ENCODE data around the gene SCAMP2. TPM values are rescaled to one million over a fixed set of nuclear protein-coding genes. Genes with fewer than 3 reads are reported as not detected.

SCAMP2 gene
- total and polyA plus RNA-seq, 10 of the 15 experiments (the other 5 are each of a cell fraction or from before 2014, with no cell fraction given), result 10.9 to 158 (median 99.6) TPM

- ChIA-PET SMC1A (ENCODE audit: uncharacterized antibody, unreplicated experiment) (interaction anchor here (1.7 kb wide), 1 partner anchor 11 kb away, joined by 5 read pairs; no protein-coding TSS in a partner anchor), CTCF (interaction anchor here (0.6 to 6.3 kb wide), 6 partner anchors 9 to 199 kb away, joined by 3 to 53 read pairs (median 6); no protein-coding TSS in a partner anchor), RAD21 (ENCODE audit: unreplicated experiment) (interaction anchor here (1.2 kb wide), 1 partner anchor 65 kb away, joined by 4 read pairs; no protein-coding TSS in a partner anchor), POLR2A (interaction anchor here (0.7 kb wide), 1 partner anchor 398 kb away, joined by 3 read pairs; no protein-coding TSS in a partner anchor)
- no peak overlapping the region for H3K4me2 ChIP-seq (ENCODE audit: control insufficient read depth, insufficient read depth)
- no peaks in the 10 kb centered on the region for H3K4me1 ChIP-seq (ENCODE audit: control insufficient read depth, insufficient read depth, low read length)
- H3K9me3 ChIP-seq (replicated peaks; ENCODE audit: control insufficient read depth, insufficient read depth, low read length), result no peaks in the 10 kb centered on the region
- H3K27ac ChIP-seq (ENCODE audit: control insufficient read depth, insufficient read depth), result no peak overlapping the region
- intact Hi-C loops (cut with micrococcal nuclease; ENCODE audit: unreplicated experiment), result no loop called here
- ATAC-seq, result no peak
- peaks cover 0 to 16% of the 10 kb centered on the region in 2 experiments; a peak in 3 of 4 replicates for H3K27me3 ChIP-seq (replicated peaks in 1 of 2; ENCODE audit: control insufficient read depth in 2 of 2, insufficient read depth in 2 of 2, low read length in 1 of 2)
- in situ Hi-C loops (cut with MboI), result no loop called here
- no peak for TF ChIP-seq ZNF207 (IDR thresholded peaks at IDR 0.05; ENCODE audit: borderline replicate concordance)
- TF ChIP-seq, protein P1, sequence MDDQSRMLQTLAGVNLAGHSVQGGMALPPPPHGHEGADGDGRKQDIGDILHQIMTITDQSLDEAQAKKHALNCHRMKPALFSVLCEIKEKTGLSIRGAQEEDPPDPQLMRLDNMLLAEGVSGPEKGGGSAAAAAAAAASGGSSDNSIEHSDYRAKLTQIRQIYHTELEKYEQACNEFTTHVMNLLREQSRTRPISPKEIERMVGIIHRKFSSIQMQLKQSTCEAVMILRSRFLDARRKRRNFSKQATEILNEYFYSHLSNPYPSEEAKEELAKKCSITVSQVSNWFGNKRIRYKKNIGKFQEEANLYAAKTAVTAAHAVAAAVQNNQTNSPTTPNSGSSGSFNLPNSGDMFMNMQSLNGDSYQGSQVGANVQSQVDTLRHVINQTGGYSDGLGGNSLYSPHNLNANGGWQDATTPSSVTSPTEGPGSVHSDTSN (IDR thresholded peaks at IDR 0.05; ENCODE audit: insufficient replicate concordance, low read depth, low read length), result no peak
- TF ChIP-seq ELK1 (IDR thresholded peaks at IDR 0.05; ENCODE audit: low read depth, low read length), result no peak
- TF ChIP-seq, protein P2, sequence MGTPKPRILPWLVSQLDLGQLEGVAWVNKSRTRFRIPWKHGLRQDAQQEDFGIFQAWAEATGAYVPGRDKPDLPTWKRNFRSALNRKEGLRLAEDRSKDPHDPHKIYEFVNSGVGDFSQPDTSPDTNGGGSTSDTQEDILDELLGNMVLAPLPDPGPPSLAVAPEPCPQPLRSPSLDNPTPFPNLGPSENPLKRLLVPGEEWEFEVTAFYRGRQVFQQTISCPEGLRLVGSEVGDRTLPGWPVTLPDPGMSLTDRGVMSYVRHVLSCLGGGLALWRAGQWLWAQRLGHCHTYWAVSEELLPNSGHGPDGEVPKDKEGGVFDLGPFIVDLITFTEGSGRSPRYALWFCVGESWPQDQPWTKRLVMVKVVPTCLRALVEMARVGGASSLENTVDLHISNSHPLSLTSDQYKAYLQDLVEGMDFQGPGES (IDR thresholded peaks at IDR 0.05), result no peak
- TF ChIP-seq ATF3 (IDR thresholded peaks at IDR 0.05; ENCODE audit: borderline replicate concordance, extremely low read depth, low read depth, low read length), result no peak
- TF ChIP-seq, protein P3, sequence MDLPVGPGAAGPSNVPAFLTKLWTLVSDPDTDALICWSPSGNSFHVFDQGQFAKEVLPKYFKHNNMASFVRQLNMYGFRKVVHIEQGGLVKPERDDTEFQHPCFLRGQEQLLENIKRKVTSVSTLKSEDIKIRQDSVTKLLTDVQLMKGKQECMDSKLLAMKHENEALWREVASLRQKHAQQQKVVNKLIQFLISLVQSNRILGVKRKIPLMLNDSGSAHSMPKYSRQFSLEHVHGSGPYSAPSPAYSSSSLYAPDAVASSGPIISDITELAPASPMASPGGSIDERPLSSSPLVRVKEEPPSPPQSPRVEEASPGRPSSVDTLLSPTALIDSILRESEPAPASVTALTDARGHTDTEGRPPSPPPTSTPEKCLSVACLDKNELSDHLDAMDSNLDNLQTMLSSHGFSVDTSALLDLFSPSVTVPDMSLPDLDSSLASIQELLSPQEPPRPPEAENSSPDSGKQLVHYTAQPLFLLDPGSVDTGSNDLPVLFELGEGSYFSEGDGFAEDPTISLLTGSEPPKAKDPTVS (IDR thresholded peaks at IDR 0.05; ENCODE audit: low read depth, low read length), result no peak
- no peaks in the 10 kb centered on the region for H4K20me1 ChIP-seq (ENCODE audit: control insufficient read depth, insufficient read depth)
- no peak for FAIRE-seq
- H3K36me3 ChIP-seq (ENCODE audit: control insufficient read depth in 2 of 2, insufficient read depth in 2 of 2, low read length in 1 of 2), result no peaks in the 10 kb centered on the region
- DNase-seq (ENCODE audit: low read depth, low spot score), result no peak
- no TSS peak for BruUV-seq (replicated peaks)
- no peak overlapping the region for H2AFZ ChIP-seq (ENCODE audit: control insufficient read depth, low read depth, low read length)
- WGBS (ENCODE audit: insufficient coverage, insufficient replicate concordance, low lambda C conversion rate, missing lambda C conversion rate), result 18% methylated on average over 6 of the region's 6 CpGs
- H3K4me3 ChIP-seq, result no peak overlapping the region
- no peak overlapping the region for H3K9ac ChIP-seq (ENCODE audit: control insufficient read depth, insufficient read depth, low read length)
- no peaks in the 10 kb centered on the region for H3K79me2 ChIP-seq (ENCODE audit: control insufficient read depth, insufficient read depth, low read length)
These were observed 43.2 kb downstream of the SCAMP2 start for GRCh38 chr15:74829991-74830390.
